BLaER1 (cell line): ENCODE measurements around the gene RNU4-1.

Source experiments
- H3K27ac ChIP-seq: shearing (Covaris generic); formaldehyde crosslinking; 2 replicates; pipeline ENCODE4 v1.8.1; 2022
- H3K27me3 ChIP-seq: shearing (Covaris generic); formaldehyde crosslinking; 2 replicates; pipeline ENCODE4 v1.8.1; 2022
- H3K36me3 ChIP-seq: shearing (Covaris generic); formaldehyde crosslinking; 2 replicates; pipeline ENCODE4 v1.8.1; 2022
- H3K4me1 ChIP-seq: shearing (Covaris generic); formaldehyde crosslinking; 2 replicates; pipeline ENCODE4 v1.8.1; 2022
- H3K4me2 ChIP-seq: shearing (Covaris generic); formaldehyde crosslinking; 2 replicates; pipeline ENCODE4 v1.8.1; 2022
- H3K4me3 ChIP-seq: shearing (Covaris generic); formaldehyde crosslinking; 2 replicates; pipeline ENCODE4 v1.8.1; 2022
- H3K9ac ChIP-seq: shearing (Covaris generic); formaldehyde crosslinking; 2 replicates; pipeline ENCODE4 v1.8.1; 2022
- H3K9me3 ChIP-seq: shearing (Covaris generic); formaldehyde crosslinking; 2 replicates; pipeline ENCODE4 v1.8.1; 2022
- H4K20me1 ChIP-seq: shearing (Covaris generic); formaldehyde crosslinking; 2 replicates; pipeline ENCODE4 v1.8.1; 2022
- Cebpa-rat ChIP-seq: shearing (Covaris generic); IDR thresholded peaks from 2 replicates; pipeline ENCODE4 v1.8.1; 2022

The RNU4-1 gene

DNA sequence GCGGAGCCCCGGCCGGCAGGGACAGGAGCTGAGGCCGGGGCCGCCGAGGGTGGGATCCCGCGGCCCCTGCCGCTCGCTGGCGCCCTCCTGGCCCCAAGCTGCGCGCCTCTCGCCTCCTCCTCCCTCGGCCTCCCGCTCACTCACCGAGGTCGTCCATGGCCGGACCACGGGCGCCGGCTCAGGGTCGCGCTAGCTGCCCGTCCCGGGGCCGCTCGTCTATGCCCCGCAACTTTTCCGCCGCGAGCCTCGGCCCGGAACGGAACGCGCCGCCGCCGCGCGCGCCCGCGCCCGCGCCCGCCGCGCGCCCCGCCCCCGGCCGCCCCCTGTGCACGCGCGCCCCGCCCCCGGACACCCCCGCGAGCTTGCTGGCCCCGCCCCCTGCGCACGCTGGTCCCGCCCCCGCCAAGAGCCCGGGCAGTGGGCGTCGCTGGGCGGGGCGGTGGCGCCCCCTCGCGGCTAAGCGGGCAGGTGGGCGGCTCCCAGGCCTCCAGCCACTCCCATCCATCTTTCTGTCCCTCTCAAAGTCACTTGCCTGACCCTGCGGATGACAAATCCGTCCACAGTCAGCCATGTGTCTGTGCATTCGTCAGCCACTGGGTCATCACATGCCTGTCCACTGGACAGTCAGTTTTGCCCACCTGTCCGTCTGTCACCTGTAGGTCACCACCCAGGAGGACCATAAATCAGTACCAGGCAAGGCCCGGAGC, 27.4 kb downstream of the RNU4-1 start, which contains the start of gene PXN:
TSS of gene PXN (minus strand) at position 258 of the 707 bp plus-strand sequence. CDS start at position 157, 101 bp downstream.
- no peaks in the 10 kb centered on the region for H3K36me3 ChIP-seq
- peak within 1 kb of the TSS; percentile 93 for H3K4me2 ChIP-seq
- peak within 1 kb of the TSS; percentile 91 for H3K4me3 ChIP-seq
- H3K4me1 ChIP-seq = peaks cover 43% of the 10 kb centered on the region
- H4K20me1 ChIP-seq = peaks cover 41% of the 10 kb centered on the region
- H3K27ac ChIP-seq = peak within 1 kb of the TSS; percentile 87
- peaks cover 7% of the 10 kb centered on the region; the same call in 1 of the 2 replicates for H3K27me3 ChIP-seq
- no peak for TF ChIP-seq Cebpa-rat
- H3K9ac ChIP-seq = peak within 1 kb of the TSS; percentile 92
- H3K9me3 ChIP-seq = no peaks in the 10 kb centered on the region

DNA sequence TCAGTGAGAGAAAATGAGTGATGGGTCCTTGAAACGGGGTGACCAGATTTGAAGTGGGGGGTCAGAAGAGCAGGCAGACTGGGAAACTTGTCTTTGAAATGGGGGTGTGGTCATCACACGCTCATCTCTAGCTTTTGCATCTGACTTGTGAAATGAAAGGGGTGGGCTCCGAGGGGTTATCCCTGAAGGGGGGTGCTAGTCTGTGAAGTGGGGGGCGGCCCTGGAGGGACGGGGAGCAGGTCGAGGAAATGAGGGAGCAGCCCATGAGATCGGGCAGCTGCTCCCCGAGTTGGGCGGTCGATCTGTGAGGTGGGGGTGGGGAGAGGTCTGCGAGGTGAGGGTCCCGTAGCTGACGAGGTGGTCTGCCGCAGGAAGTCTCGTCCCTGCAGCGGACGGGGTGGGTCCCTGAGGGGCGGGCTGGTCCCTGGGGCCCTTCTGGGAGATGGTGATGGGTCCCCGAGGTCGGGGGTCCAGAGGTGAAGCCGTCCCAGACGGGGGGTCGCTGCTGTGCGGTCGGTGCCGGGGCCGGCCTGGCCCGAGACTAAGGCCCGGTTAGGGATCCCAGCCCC, 28.0 kb downstream of the RNU4-1 start:
- Histone ChIP-seq H3K4me3 (peak overlapping the region; percentile 91), H3K27me3 (peaks cover 7% of the 10 kb centered on the region; the same call in 1 of the 2 replicates), H3K4me1 (peaks cover 43% of the 10 kb centered on the region), H4K20me1 (peaks cover 47% of the 10 kb centered on the region), H3K36me3 (no peaks in the 10 kb centered on the region), H3K27ac (peak overlapping the region; percentile 87), H3K4me2 (peak overlapping the region; percentile 93), H3K9ac (peak overlapping the region; percentile 92), H3K9me3 (no peaks in the 10 kb centered on the region)
- no peak for TF ChIP-seq Cebpa-rat

DNA sequence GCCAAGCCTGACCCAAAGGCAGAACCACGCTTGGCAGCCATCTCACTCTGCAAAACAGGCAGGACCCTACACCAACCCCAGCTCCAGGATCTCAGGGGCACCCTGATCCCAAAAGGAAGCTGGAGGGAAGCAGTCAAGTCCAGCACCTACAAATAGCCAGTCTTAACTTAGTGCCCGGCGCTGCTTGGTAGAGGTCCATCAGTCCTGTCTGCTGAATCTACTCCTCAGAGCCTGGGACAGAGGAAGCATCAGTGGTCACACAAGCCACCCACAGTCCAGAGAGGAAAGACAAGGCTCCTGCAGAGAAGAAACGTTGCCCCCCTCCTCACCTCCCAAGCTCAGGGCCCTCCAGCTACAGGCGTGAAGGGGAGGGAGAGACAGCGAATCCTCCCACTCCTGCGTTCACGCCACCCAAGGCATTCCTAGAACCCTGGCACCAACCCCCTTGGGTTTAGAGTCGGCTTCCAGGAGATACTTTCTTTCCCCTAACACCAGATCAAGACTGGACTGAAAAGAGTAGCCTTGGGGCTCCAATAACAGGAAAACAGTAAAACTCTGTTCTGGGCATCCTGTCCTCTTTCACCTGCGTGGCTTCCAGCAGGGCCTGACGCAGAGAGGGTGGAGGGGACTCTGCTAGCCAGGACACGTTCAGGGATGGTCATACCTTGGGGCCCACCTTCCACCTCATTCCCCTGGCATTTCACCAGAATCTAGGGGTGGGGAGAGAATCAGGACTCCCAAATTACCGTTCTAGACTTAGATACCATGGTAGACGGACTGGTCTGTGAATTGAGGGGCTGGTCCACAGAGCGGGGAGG, 28.7 kb downstream of the RNU4-1 start:
- no peaks in the 10 kb centered on the region for H3K36me3 ChIP-seq
- no peak for TF ChIP-seq Cebpa-rat
- peak overlapping the region; percentile 92 for H3K9ac ChIP-seq
- no peak overlapping the region for H3K27ac ChIP-seq
- H3K4me1 ChIP-seq = peaks cover 48% of the 10 kb centered on the region
- H3K4me2 ChIP-seq = peak overlapping the region; percentile 93
- peaks cover 54% of the 10 kb centered on the region for H4K20me1 ChIP-seq
- H3K4me3 ChIP-seq = peak overlapping the region; percentile 91
- H3K27me3 ChIP-seq = peaks cover 7% of the 10 kb centered on the region; the same call in 1 of the 2 replicates
- H3K9me3 ChIP-seq = no peaks in the 10 kb centered on the region

DNA sequence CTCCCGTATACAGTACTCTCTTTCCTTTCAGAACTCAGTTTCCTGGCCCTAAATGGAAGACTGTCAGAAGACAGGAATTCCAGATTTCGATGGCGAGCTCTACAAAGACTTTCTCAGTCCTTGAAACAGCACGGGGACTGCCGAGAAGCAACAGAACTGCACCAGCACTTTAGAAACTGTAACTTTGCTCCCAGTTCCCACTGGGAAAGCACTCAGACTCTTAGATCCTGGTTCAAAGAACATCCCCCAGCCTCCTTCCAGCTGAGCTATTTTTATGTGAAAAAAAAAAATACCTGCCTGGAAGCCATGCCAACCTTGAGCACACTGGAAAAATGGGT, 29.3 kb downstream of the RNU4-1 start:
- Histone ChIP-seq H3K4me1 (peaks cover 49% of the 10 kb centered on the region), H3K4me2 (peak overlapping the region; percentile 93), H3K9me3 (no peaks in the 10 kb centered on the region), H3K36me3 (no peaks in the 10 kb centered on the region), H4K20me1 (peaks cover 58% of the 10 kb centered on the region), H3K9ac (peak overlapping the region; percentile 15; the same call in 1 of the 2 replicates), H3K27me3 (peaks cover 7% of the 10 kb centered on the region; the same call in 1 of the 2 replicates), H3K4me3 (no peak overlapping the region), H3K27ac (no peak overlapping the region)
- no peak for TF ChIP-seq Cebpa-rat

DNA sequence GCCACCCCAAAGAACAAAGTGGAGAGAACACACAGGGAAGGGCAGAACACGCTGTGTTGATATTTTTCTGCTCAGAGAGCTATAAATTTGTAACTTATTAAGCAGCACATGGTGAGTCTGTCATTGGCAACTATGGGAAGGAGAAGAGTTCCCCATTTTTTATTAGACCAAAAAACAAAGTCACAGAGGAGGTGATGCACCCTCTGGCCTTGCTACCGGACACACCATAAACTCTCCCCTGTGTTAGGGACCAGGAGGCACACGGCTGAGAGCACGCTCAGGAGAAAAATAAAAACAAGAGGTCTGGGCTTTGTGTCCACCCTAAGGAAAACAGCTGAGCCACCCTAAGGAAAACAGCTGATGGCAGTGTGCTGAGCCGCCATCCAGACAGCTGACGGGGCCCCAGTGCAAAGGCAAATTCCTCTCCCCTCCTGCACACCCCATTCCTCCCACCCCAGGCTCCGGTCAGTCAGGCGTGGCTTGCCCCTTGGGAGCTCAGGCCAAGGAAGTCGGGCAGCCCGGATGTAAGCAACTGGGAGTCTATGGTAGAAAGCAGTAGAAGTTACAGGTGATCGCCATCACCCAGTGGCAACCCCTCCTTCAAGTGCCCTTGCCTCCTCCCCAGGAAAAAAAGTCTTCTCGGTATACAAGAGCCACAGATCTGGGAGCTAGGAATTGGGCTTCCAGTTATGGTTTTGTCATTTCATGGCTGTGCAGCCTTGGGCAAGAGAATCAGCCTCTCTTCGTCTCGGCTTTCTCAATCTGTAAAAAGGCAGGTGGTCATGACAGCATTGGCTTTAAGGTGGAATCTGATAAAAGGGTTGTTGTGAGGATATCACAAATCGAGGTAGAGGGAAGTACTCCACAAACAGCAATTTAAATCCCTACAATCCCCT, 29.9 kb downstream of the RNU4-1 start:
- peaks cover 7% of the 10 kb centered on the region; the same call in 1 of the 2 replicates for H3K27me3 ChIP-seq
- H3K9ac ChIP-seq = peak overlapping the region; percentile 15; the same call in 1 of the 2 replicates
- no peak for TF ChIP-seq Cebpa-rat
- peaks cover 47% of the 10 kb centered on the region for H3K4me1 ChIP-seq
- no peak overlapping the region; the same call in 1 of the 2 replicates for H3K4me3 ChIP-seq
- peaks cover 62% of the 10 kb centered on the region for H4K20me1 ChIP-seq
- H3K27ac ChIP-seq = no peak overlapping the region
- H3K36me3 ChIP-seq = no peaks in the 10 kb centered on the region
- no peaks in the 10 kb centered on the region for H3K9me3 ChIP-seq
- peak overlapping the region; percentile 93 for H3K4me2 ChIP-seq

DNA sequence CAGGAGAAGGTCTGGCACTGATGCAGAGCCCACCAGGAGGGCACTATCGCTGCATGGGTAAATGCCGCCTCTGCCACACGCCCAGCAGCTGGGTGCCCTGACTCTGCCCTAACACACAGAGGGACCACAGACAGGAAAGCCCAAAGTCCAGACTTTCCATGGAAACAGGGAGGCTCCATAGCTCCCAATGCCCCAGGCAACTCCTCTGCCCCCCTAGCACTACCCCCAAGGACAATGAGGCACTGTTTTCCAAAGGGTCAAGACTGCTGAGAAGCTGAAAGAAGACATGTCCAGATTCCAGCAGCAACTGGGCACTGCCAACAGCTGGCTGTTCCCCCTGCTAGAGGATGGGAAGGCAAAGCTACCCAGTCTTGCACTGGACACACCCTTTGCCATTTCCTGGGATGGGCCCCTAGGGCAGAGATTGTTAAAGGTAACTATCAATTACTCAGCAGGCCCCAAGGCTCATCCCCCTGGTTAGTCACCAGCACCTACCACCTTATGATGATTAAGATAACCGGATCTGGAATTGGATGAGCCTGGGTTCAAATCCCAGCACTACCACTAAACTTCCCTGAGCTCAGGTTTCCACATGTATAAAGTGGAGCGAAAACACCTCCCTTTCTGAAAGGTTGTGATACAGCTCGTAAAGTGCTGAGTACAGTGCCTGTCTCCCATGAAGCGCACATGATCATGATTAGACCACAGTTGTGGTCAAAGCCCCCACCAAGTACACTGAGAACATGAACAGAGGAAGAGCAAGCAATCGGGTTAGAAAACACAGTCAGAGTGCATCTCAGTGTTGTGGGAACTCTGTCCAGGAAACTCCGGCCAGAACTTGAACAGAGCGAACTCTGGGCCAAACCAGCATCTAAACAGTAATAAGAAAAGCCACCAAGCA, 30.8 kb downstream of the RNU4-1 start:
- Histone ChIP-seq H3K4me2 (peak overlapping the region; percentile 93), H3K27ac (no peak overlapping the region), H4K20me1 (peaks cover 70% of the 10 kb centered on the region), H3K27me3 (peaks cover 7% of the 10 kb centered on the region; the same call in 1 of the 2 replicates), H3K9me3 (no peaks in the 10 kb centered on the region), H3K4me3 (no peak overlapping the region), H3K9ac (peak overlapping the region; percentile 15; the same call in 1 of the 2 replicates), H3K36me3 (no peaks in the 10 kb centered on the region), H3K4me1 (peaks cover 41% of the 10 kb centered on the region)
- TF ChIP-seq Cebpa-rat = no peak

DNA sequence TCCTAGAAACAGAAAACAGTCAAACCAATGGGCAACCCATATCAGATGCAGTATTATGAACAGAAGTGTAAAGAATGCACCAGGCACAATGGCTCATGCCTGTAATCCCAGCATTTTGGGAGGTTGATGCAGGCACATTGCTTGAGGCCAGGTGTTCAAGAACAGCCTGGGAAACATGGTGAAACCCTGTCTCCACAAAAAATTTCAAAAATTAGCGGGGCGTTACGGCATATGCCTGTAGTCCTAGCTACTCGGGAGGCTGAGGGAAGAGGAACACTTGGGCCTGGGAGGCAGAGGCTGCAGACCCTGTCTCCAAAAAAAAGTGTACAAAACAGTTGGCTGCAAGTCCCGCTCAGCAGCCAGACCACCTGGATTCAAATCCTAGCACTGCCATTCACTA, 32.4 kb downstream of the RNU4-1 start:
- H3K4me2 ChIP-seq = no peak overlapping the region
- peaks cover 7% of the 10 kb centered on the region; the same call in 1 of the 2 replicates for H3K27me3 ChIP-seq
- H4K20me1 ChIP-seq = peaks cover 82% of the 10 kb centered on the region

More for the DNA sequence above, 32.4 kb downstream of the RNU4-1 start:
- H3K4me3 ChIP-seq = no peak overlapping the region
- no peak overlapping the region for H3K27ac ChIP-seq
- TF ChIP-seq Cebpa-rat = no peak
- H3K9ac ChIP-seq = no peak overlapping the region
- H3K36me3 ChIP-seq = no peaks in the 10 kb centered on the region
- peaks cover 41% of the 10 kb centered on the region for H3K4me1 ChIP-seq
- no peaks in the 10 kb centered on the region for H3K9me3 ChIP-seq
